Erythroblast (primary cell): ENCODE measurements around the gene SH3BP5.

ENCODE experiments used
- GATA1 ChIP-seq: IDR thresholded peaks from 2 replicates; pipeline ENCODE4 v1.6.1; 2011; ENCODE audit warnings: low read depth, mild to moderate bottlenecking, control low read depth, low read length, moderate library complexity
- POLR2A ChIP-seq: IDR thresholded peaks from 2 replicates; pipeline ENCODE4 v1.6.1; 2011; ENCODE audit warnings: mild to moderate bottlenecking, low read length

DNA sequence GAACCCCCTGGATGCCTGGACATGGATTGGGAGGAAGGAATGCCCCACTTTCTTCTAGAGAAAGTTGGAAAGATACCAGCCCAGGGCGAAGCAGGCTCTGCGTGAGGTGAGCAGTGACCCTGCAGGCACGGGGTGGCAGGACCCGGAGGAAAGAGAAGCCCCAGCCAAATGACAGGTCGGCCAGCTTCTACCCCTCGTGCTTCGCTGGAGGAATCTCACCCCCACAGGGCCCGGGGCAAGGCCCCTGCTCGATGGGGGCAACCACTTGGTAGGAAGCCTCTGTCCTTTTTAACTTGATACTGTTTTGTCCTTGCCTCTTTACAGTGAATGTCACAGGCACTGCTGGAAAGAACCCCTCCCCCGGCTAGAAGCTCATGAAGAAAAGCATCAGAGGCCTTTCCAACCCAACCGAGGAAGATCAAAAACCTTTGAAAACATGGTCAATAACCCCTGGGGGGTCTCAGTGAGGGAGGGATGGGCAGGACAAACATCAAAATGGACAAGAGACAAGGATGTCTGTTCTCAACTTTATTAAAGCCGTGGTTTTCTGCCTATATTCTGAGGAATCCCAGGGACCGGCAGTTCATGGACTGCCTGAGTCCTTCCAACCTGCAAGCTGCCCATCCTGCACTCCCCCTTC, 54.4 kb downstream of the SH3BP5 start:
- TF ChIP-seq POLR2A (no peak), GATA1 (no peak)
